Neural cell (in vitro differentiated cells): ENCODE results near the gene OSBP2. TPM values are rescaled to one million over a fixed set of nuclear protein-coding genes. Genes with fewer than 3 reads are reported as not detected.

ENCODE experiments used
- H2AFZ ChIP-seq: fragments of 200-600, 300-800 bp; sonication (generic), shearing (Covaris generic); 2 replicates; pipeline ENCODE4 v1.6.0; 2014; ENCODE audit warnings: low read depth, mild to moderate bottlenecking, antibody characterized with exemption, low read length, moderate library complexity
- H3F3A ChIP-seq: fragments of 200-600 bp; shearing (Covaris generic); 2 replicates; pipeline ENCODE4 v1.6.1; 2016; ENCODE audit warnings: mild to moderate bottlenecking, moderate library complexity, mixed read lengths, antibody characterized with exemption, low read length; ENCODE audit not compliant: insufficient read depth, poor library complexity, severe bottlenecking
- H3K27ac ChIP-seq: fragments of 200-600, 300-800 bp; sonication (generic), shearing (Covaris generic); 2 replicates; pipeline ENCODE4 v1.5.1; 2014; ENCODE audit warnings: mild to moderate bottlenecking, low read length, moderate library complexity
- H3K27me3 ChIP-seq: fragments of 300-800, 200-600 bp; sonication (generic), shearing (Covaris generic); 2 replicates; pipeline ENCODE4 v1.6.0; 2014; ENCODE audit warnings: mild to moderate bottlenecking, low read depth, low read length, moderate library complexity; ENCODE audit not compliant: insufficient read depth
- H3K36me3 ChIP-seq: fragments of 300-800, 200-600 bp; sonication (generic), shearing (Covaris generic); 2 replicates; pipeline ENCODE4 v1.5.1; 2014; ENCODE audit warnings: mild to moderate bottlenecking, antibody characterized with exemption, low read length, moderate library complexity; ENCODE audit not compliant: insufficient read depth
- H3K4me2 ChIP-seq: fragments of 300-800, 200-600 bp; sonication (generic), shearing (Covaris generic); 2 replicates; pipeline ENCODE4 v1.6.0; 2014; ENCODE audit warnings: mild to moderate bottlenecking, low read length
- H3K4me3 ChIP-seq: fragments of 300-800, 200-600 bp; sonication (generic), shearing (Covaris generic); 2 replicates; pipeline ENCODE4 v1.5.1; 2014; ENCODE audit warnings: mild to moderate bottlenecking, low read length, moderate library complexity
- H3K79me2 ChIP-seq: fragments of 200-600 bp; shearing (Covaris generic); replicated peaks from 2 replicates; pipeline ENCODE4 v1.6.0; 2014; ENCODE audit warnings: mild to moderate bottlenecking, low read length, moderate library complexity; ENCODE audit not compliant: insufficient read depth
- H3K9ac ChIP-seq: fragments of 300-800, 200-600 bp; sonication (generic), shearing (Covaris generic); 2 replicates; pipeline ENCODE4 v1.6.1; 2016; ENCODE audit warnings: mild to moderate bottlenecking, low read length, mixed read lengths
- H3K9me2 ChIP-seq: fragments of 200-600 bp; shearing (Covaris generic); 2 replicates; pipeline ENCODE4 v1.6.1; 2016; ENCODE audit warnings: mild to moderate bottlenecking, low read length, mixed read lengths; ENCODE audit not compliant: insufficient read depth
- H3K9me3 ChIP-seq: fragments of 200-600, 300-800 bp; sonication (generic), shearing (Covaris generic); 2 replicates; pipeline ENCODE4 v1.6.1; 2016; ENCODE audit warnings: mild to moderate bottlenecking, mixed run types, low read length, moderate library complexity, mixed read lengths
- H4K20me1 ChIP-seq: fragments of 200-600 bp; shearing (Covaris generic); 2 replicates; pipeline ENCODE4 v1.6.1; 2016; ENCODE audit warnings: mild to moderate bottlenecking, mixed run types; ENCODE audit not compliant: insufficient read depth
- EP300 ChIP-seq: fragments of 450-650 bp; conservative IDR thresholded peaks from 2 replicates; pipeline ENCODE4 v1.6.1; 2014; ENCODE audit warnings: antibody characterized with exemption, mild to moderate bottlenecking, moderate library complexity; ENCODE audit not compliant: poor library complexity, severe bottlenecking
- EZH2 ChIP-seq: fragments of 200-600, 300-800 bp; shearing (Covaris generic), sonication (generic); IDR thresholded peaks from 2 replicates; pipeline ENCODE4 v1.6.1; 2014; ENCODE audit warnings: antibody characterized with exemption, low read length, borderline replicate concordance, mild to moderate bottlenecking; ENCODE audit not compliant: insufficient read depth, poor library complexity, severe bottlenecking
- MXI1 ChIP-seq: fragments of 450-650 bp; conservative IDR thresholded peaks from 2 replicates; pipeline ENCODE4 v1.6.1; 2014; ENCODE audit warnings: antibody characterized with exemption, mild to moderate bottlenecking; ENCODE audit not compliant: poor library complexity, severe bottlenecking
- POLR2AphosphoS5 ChIP-seq: IDR thresholded peaks from 2 replicates; pipeline ENCODE4 v1.6.1; 2012
- RAD21 ChIP-seq: fragments of 450-650 bp; conservative IDR thresholded peaks from 2 replicates; pipeline ENCODE4 v1.6.1; 2014; ENCODE audit warnings: antibody characterized with exemption, mild to moderate bottlenecking, moderate library complexity
- SMC3 ChIP-seq: fragments of 450-650 bp; conservative IDR thresholded peaks from 2 replicates; pipeline ENCODE4 v1.6.1; 2014; ENCODE audit warnings: antibody characterized with exemption, mild to moderate bottlenecking, moderate library complexity; ENCODE audit not compliant: poor library complexity
- TAF1 ChIP-seq: IDR thresholded peaks from 2 replicates; pipeline ENCODE4 v1.6.1; 2012; ENCODE audit warnings: low read depth
- polyA plus RNA-seq: library from polyadenylated mRNA; depleted of rRNA; stranded (reverse); fragments of >200 nt; gene quantifications from 2 replicates; pipeline ENCODE4 v1.2.3, GENCODE V29; 2014
- TF ChIP-seq, protein P1 (sequence below): fragments of 450-650 bp; IDR thresholded peaks from 2 replicates; pipeline ENCODE4 v1.5.1; 2014; ENCODE audit warnings: antibody characterized with exemption, mild to moderate bottlenecking, moderate library complexity; ENCODE audit not compliant: poor library complexity, severe bottlenecking
- TF ChIP-seq, protein P2 (sequence below): IDR thresholded peaks from 2 replicates; pipeline ENCODE4 v1.6.1; 2012; ENCODE audit warnings: borderline replicate concordance

Gene OSBP2
- polyA plus RNA-seq, 1 donor from 2014 or later = 8.7 TPM

DNA sequence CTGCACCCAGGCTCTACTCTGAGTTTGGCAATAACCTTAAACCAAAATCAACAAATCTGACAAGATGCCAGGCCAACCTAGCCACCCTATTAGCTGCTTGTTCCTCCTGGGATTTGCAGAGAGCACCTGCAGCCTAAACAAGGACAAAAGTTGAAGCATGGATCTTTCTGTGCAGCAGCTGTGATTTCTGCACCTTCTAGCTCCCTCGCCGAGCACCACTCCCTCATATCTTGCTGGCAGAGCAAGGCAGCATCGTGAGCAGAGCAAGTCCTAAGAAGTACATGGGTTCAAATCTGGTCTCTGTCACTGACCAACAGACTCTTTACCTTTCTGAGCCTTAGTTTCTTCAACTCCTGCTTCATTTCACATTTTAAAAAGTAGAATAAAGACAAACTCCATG lies 235.6 kb downstream of the OSBP2 start:
- Histone ChIP-seq H3K9me3 (no peaks in the 10 kb centered on the region), H3K9ac (no peak overlapping the region), H3K27me3 (no peaks in the 10 kb centered on the region), H3K79me2 (no peaks in the 10 kb centered on the region), H3K4me2 (no peak overlapping the region), H3K9me2 (no peaks in the 10 kb centered on the region), H3K4me3 (no peak overlapping the region), H3K36me3 (no peaks in the 10 kb centered on the region), H3K27ac (no peak overlapping the region), H3F3A (no peaks in the 10 kb centered on the region), H4K20me1 (no peaks in the 10 kb centered on the region), H2AFZ (no peak overlapping the region)
- TF ChIP-seq RAD21 = no peak
- TF ChIP-seq, protein P1, sequence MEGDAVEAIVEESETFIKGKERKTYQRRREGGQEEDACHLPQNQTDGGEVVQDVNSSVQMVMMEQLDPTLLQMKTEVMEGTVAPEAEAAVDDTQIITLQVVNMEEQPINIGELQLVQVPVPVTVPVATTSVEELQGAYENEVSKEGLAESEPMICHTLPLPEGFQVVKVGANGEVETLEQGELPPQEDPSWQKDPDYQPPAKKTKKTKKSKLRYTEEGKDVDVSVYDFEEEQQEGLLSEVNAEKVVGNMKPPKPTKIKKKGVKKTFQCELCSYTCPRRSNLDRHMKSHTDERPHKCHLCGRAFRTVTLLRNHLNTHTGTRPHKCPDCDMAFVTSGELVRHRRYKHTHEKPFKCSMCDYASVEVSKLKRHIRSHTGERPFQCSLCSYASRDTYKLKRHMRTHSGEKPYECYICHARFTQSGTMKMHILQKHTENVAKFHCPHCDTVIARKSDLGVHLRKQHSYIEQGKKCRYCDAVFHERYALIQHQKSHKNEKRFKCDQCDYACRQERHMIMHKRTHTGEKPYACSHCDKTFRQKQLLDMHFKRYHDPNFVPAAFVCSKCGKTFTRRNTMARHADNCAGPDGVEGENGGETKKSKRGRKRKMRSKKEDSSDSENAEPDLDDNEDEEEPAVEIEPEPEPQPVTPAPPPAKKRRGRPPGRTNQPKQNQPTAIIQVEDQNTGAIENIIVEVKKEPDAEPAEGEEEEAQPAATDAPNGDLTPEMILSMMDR = no peak
- TF ChIP-seq TAF1 = no peak
- TF ChIP-seq POLR2AphosphoS5 = no peak
- TF ChIP-seq SMC3 = no peak
- TF ChIP-seq, protein P2, sequence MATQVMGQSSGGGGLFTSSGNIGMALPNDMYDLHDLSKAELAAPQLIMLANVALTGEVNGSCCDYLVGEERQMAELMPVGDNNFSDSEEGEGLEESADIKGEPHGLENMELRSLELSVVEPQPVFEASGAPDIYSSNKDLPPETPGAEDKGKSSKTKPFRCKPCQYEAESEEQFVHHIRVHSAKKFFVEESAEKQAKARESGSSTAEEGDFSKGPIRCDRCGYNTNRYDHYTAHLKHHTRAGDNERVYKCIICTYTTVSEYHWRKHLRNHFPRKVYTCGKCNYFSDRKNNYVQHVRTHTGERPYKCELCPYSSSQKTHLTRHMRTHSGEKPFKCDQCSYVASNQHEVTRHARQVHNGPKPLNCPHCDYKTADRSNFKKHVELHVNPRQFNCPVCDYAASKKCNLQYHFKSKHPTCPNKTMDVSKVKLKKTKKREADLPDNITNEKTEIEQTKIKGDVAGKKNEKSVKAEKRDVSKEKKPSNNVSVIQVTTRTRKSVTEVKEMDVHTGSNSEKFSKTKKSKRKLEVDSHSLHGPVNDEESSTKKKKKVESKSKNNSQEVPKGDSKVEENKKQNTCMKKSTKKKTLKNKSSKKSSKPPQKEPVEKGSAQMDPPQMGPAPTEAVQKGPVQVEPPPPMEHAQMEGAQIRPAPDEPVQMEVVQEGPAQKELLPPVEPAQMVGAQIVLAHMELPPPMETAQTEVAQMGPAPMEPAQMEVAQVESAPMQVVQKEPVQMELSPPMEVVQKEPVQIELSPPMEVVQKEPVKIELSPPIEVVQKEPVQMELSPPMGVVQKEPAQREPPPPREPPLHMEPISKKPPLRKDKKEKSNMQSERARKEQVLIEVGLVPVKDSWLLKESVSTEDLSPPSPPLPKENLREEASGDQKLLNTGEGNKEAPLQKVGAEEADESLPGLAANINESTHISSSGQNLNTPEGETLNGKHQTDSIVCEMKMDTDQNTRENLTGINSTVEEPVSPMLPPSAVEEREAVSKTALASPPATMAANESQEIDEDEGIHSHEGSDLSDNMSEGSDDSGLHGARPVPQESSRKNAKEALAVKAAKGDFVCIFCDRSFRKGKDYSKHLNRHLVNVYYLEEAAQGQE = no peak
- no peak for TF ChIP-seq MXI1
- no peak for TF ChIP-seq EZH2
- TF ChIP-seq EP300 = no peak

DNA sequence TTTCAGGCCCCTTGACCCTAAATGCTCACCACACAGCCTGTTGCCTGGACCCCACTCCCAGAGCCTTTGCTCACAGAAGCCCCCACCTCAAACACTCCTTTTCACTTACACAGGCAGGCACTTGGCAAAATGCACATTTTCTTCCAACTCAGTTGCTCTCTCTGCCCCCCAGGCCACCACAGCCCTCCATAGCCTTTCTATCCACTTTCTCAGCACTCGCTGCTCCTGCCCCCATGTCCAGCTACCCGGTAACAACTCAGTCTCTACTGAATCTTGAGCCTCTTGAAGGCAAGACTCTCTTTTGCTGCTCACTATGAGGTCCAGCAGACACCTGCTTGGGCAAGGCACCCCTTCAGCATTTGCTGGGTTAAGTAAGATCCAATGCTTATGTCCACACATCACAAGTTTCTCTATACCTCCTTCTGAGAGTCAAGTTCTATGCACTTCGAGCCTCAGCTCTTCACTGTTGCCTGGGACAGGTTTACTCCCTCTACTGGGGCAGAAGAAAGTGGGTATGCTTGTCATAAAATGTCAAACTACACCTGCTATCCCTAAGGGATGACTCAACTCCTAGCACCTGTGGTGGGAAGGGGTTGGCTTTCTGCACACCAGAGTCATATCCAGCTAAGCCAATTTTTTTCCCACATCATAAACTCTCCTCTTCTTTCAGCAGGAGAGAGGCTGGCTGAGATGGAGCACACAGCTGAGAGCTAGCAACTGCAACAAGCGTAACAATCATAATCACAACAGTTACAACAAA lies 237.0 kb downstream of the OSBP2 start:
- no peaks in the 10 kb centered on the region for H3K27me3 ChIP-seq
- no peaks in the 10 kb centered on the region for H3F3A ChIP-seq
- H2AFZ ChIP-seq = no peak overlapping the region
- H3K9ac ChIP-seq = no peak overlapping the region
- H3K4me2 ChIP-seq = no peak overlapping the region
- TF ChIP-seq, protein P1 = no peak
- TF ChIP-seq, protein P2 = no peak
- TF ChIP-seq RAD21 = no peak
- TF ChIP-seq SMC3 = no peak
- no peak for TF ChIP-seq POLR2AphosphoS5
- no peak for TF ChIP-seq TAF1
- TF ChIP-seq EZH2 = no peak
- no peak for TF ChIP-seq MXI1
- no peak for TF ChIP-seq EP300
- no peaks in the 10 kb centered on the region for H3K9me2 ChIP-seq
- peaks cover 4% of the 10 kb centered on the region for H3K36me3 ChIP-seq
- no peak overlapping the region for H3K4me3 ChIP-seq
- no peaks in the 10 kb centered on the region for H4K20me1 ChIP-seq
- H3K9me3 ChIP-seq = no peaks in the 10 kb centered on the region
- no peak overlapping the region for H3K27ac ChIP-seq
- H3K79me2 ChIP-seq = no peaks in the 10 kb centered on the region
